ENCODE results near the gene GOT2.

GRCh38 chr16:58767581-58767980 is 33.5 kb upstream of the GOT2 start:
- no peak for TF ChIP-seq POLR2A (IDR thresholded peaks at IDR 0.05)
- TF ChIP-seq CTCF (IDR thresholded peaks at IDR 0.05), result no peak
